ENCODE data around the gene FAM20C. TPM values are rescaled to one million over a fixed set of nuclear protein-coding genes. Genes with fewer than 3 reads are reported as not detected.

Gene FAM20C
- total and polyA plus RNA-seq, 2 donors (not counting 3 experiments of a cell fraction or from before 2014, with no cell fraction given): 14.2 to 34.5 TPM

DNA sequence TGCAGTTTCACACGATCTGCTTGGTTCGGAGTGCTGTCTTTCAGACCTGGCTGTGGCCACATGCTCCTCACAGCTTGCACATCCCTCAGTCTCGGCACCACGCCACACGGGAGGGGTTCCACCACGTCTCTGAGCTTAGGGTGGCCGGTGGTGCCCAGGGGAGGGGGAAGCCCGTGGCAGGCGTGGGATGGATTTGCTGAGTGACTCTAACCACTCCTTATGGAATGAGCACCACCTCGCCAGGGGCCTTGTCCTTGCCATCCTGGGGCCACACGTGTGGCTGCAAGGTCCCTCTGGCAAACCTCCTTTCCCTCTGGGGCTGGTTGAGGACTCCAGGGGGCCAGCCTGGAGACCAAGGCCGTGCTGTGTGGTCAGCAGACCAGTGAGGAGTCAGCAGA is 29.1 kb upstream of the FAM20C start:
- DNase-seq (ENCODE audit: low read depth, low spot score): no peak
- Histone ChIP-seq H3K27me3 (ENCODE audit: control insufficient read depth in 2 of 2, insufficient read depth in 2 of 2, low read length in 2 of 2) (peaks cover 5 to 7% of the 10 kb centered on the region in 2 experiments), H3K4me3 (replicated peaks in 1 of 3; ENCODE audit: insufficient read depth in 1 of 3, low read depth in 1 of 3, low read length in 3 of 3) (no peak overlapping the region), H3K79me2 (ENCODE audit: control insufficient read depth, insufficient read depth, low read length) (no peaks in the 10 kb centered on the region), H3K9me1 (replicated peaks; ENCODE audit: control insufficient read depth, extremely low read depth, insufficient read depth, low read length) (no peaks in the 10 kb centered on the region), H3K9me3 (replicated peaks; ENCODE audit: control insufficient read depth, insufficient read depth, low read length) (no peaks in the 10 kb centered on the region), H3K4me2 (ENCODE audit: insufficient read depth, low read length) (no peak overlapping the region), H3K4me1 (ENCODE audit: control insufficient read depth, extremely low read depth, insufficient read depth, low read length) (no peaks in the 10 kb centered on the region), H3K36me3 (ENCODE audit: control insufficient read depth in 2 of 2, extremely low read depth in 1 of 2, insufficient read depth in 2 of 2, low read length in 2 of 2) (no peaks in the 10 kb centered on the region), H2AFZ (ENCODE audit: low read depth, low read length) (no peak overlapping the region), H4K20me1 (replicated peaks; ENCODE audit: control insufficient read depth, extremely low read depth, insufficient read depth, low read length) (no peaks in the 10 kb centered on the region), H3K27ac (ENCODE audit: insufficient read depth, low read depth, low read length) (no peak overlapping the region), H3K9ac (replicated peaks; ENCODE audit: extremely low read depth, insufficient read depth, low read length) (no peak overlapping the region)
- TF ChIP-seq EZH2 (IDR thresholded peaks at IDR 0.05; ENCODE audit: borderline replicate concordance, low read depth, low read length, severe bottlenecking) (no peak), FOS (IDR thresholded peaks at IDR 0.05; ENCODE audit: borderline replicate concordance, insufficient read depth, low read length) (no peak), MYC (IDR thresholded peaks at IDR 0.05; ENCODE audit: low read depth, low read length) (no peak), GATA2 (IDR thresholded peaks at IDR 0.05; ENCODE audit: insufficient read depth, insufficient read length, low read depth, low read length) (no peak), JUN (IDR thresholded peaks at IDR 0.05; ENCODE audit: borderline replicate concordance, insufficient read depth, insufficient read length, low read depth) (no peak), POLR2A (IDR thresholded peaks at IDR 0.05; ENCODE audit: low read depth, low read length) (no peak), POLR2AphosphoS5 (IDR thresholded peaks at IDR 0.05; ENCODE audit: insufficient read depth, low read depth, low read length) (no peak)
- TF ChIP-seq, protein P1, sequence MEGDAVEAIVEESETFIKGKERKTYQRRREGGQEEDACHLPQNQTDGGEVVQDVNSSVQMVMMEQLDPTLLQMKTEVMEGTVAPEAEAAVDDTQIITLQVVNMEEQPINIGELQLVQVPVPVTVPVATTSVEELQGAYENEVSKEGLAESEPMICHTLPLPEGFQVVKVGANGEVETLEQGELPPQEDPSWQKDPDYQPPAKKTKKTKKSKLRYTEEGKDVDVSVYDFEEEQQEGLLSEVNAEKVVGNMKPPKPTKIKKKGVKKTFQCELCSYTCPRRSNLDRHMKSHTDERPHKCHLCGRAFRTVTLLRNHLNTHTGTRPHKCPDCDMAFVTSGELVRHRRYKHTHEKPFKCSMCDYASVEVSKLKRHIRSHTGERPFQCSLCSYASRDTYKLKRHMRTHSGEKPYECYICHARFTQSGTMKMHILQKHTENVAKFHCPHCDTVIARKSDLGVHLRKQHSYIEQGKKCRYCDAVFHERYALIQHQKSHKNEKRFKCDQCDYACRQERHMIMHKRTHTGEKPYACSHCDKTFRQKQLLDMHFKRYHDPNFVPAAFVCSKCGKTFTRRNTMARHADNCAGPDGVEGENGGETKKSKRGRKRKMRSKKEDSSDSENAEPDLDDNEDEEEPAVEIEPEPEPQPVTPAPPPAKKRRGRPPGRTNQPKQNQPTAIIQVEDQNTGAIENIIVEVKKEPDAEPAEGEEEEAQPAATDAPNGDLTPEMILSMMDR (IDR thresholded peaks at IDR 0.05; ENCODE audit: extremely low read depth in 1 of 2, insufficient read depth in 1 of 2, low read depth in 1 of 2, low read length in 2 of 2): no peak
- TF ChIP-seq, protein P2, sequence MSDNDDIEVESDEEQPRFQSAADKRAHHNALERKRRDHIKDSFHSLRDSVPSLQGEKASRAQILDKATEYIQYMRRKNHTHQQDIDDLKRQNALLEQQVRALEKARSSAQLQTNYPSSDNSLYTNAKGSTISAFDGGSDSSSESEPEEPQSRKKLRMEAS (IDR thresholded peaks at IDR 0.05; ENCODE audit: insufficient read depth, insufficient read length): no peak
- intact Hi-C loops (cut with micrococcal nuclease): no loop called here
- BruUV-seq (replicated peaks): no TSS peak
- dilution Hi-C loops (cut with MboI; ENCODE audit: extremely low pct_ligation_motif_present, low sequenced_read_pairs): no loop called here
- ChIA-PET POLR2A (no interaction called here), CTCF (no interaction called here)
- no peak for FAIRE-seq
